ENCODE measurements around the gene AMPD1. TPM values are rescaled to one million over a fixed set of nuclear protein-coding genes. Genes with fewer than 3 reads are reported as not detected.

Gene AMPD1
- total RNA-seq, 5 donors from 2014 or later (not counting 1 experiment from before 2014, with no cell fraction given) = 0.33 TPM; not detected in 4

GRCh38 chr1:114648503-114648902 is 46.8 kb downstream of the AMPD1 start:
- peaks cover 0 to 3% of the 10 kb centered on the region in 2 experiments for H3K27me3 ChIP-seq (replicated peaks in 1 of 2; ENCODE audit: control insufficient read depth in 2 of 2, extremely low read depth in 1 of 2, insufficient read depth in 2 of 2, low read length in 1 of 2)
- Mint-ChIP-seq H3K36me3 (no peaks in the 10 kb centered on the region), H3K4me1 (no peaks in the 10 kb centered on the region), H3K27me3 (peaks cover 0 to 3% of the 10 kb centered on the region in 2 donors), H3K9me3 (no peaks in the 10 kb centered on the region), H3K27ac (no peak overlapping the region), H3K4me3 (no peak overlapping the region)
- DNase-seq = no peak
- POLR2A ChIA-PET = interaction anchor here (0.6 to 0.7 kb wide), 2 partner anchors 92 to 1758 kb away, joined by 3 to 4 read pairs; no protein-coding TSS in a partner anchor
- WGBS (ENCODE audit: insufficient coverage) = no CpG with 5 or more reads among the region's 1 CpG
- H3K27ac ChIP-seq (ENCODE audit: low read length) = no peak overlapping the region
- H3K9me3 ChIP-seq = no peaks in the 10 kb centered on the region
- no peak for ATAC-seq (replicated peaks in 1 of 4)
- CTCF ChIA-PET = interaction anchor here in 1 of 2 donors (0.7 kb wide), 1 partner anchor 453 kb away, joined by 3 read pairs; no protein-coding TSS in a partner anchor
- no peak overlapping the region for H3K4me3 ChIP-seq (ENCODE audit: control insufficient read depth in 1 of 2, extremely low read depth in 1 of 2, low read length in 1 of 2)
- H3K4me1 ChIP-seq (ENCODE audit: control insufficient read depth in 1 of 2, extremely low read depth in 1 of 2, insufficient read depth in 2 of 2, low read length in 2 of 2) = no peaks in the 10 kb centered on the region
- H3K36me3 ChIP-seq (ENCODE audit: control insufficient read depth in 2 of 2, extremely low read depth in 1 of 2, insufficient read depth in 1 of 2, low read length in 1 of 2) = no peaks in the 10 kb centered on the region

GRCh38 chr1:114641377-114641776 is 54.0 kb downstream of the AMPD1 start:
- H3K27ac Mint-ChIP-seq = no peak overlapping the region
- ChIA-PET CTCF (interaction anchor here in 1 of 2 donors (0.6 kb wide), 1 partner anchor 838 kb away, joined by 3 read pairs; no protein-coding TSS in a partner anchor), POLR2A (interaction anchor here in 1 of 2 donors (0.6 kb wide), 1 partner anchor 69 kb away, joined by 4 read pairs; no protein-coding TSS in a partner anchor)
- Histone ChIP-seq H3K4me1 (ENCODE audit: control insufficient read depth in 1 of 2, extremely low read depth in 1 of 2, insufficient read depth in 2 of 2, low read length in 2 of 2) (no peaks in the 10 kb centered on the region), H3K4me3 (ENCODE audit: control insufficient read depth in 1 of 2, extremely low read depth in 1 of 2, low read length in 1 of 2) (no peak overlapping the region), H3K36me3 (ENCODE audit: control insufficient read depth in 2 of 2, extremely low read depth in 1 of 2, insufficient read depth in 1 of 2, low read length in 1 of 2) (no peaks in the 10 kb centered on the region), H3K27ac (ENCODE audit: low read length) (no peak overlapping the region), H3K27me3 (replicated peaks in 1 of 2; ENCODE audit: control insufficient read depth in 2 of 2, extremely low read depth in 1 of 2, insufficient read depth in 2 of 2, low read length in 1 of 2) (no peaks in the 10 kb centered on the region), H3K9me3 (no peaks in the 10 kb centered on the region)
- WGBS (ENCODE audit: insufficient coverage) = 60% methylated on average over 1 of the region's 2 CpGs
- H3K4me3 Mint-ChIP-seq = no peak overlapping the region
- ATAC-seq (replicated peaks in 1 of 4) (no peak), DNase-seq (no peak)
- no peaks in the 10 kb centered on the region for H3K36me3 Mint-ChIP-seq
- H3K9me3 Mint-ChIP-seq = no peaks in the 10 kb centered on the region
- no peaks in the 10 kb centered on the region for H3K4me1 Mint-ChIP-seq
- peaks cover 0 to 11% of the 10 kb centered on the region in 2 donors for H3K27me3 Mint-ChIP-seq

GRCh38 chr1:114638910-114639309 is 56.4 kb downstream of the AMPD1 start:
- ChIA-PET POLR2A (interaction anchor here in 1 of 2 donors (0.7 kb wide), 1 partner anchor 184 kb away, joined by 4 read pairs; no protein-coding TSS in a partner anchor), CTCF (no interaction called here)
- no peaks in the 10 kb centered on the region for H3K4me1 ChIP-seq (ENCODE audit: control insufficient read depth in 1 of 2, extremely low read depth in 1 of 2, insufficient read depth in 2 of 2, low read length in 2 of 2)
- no peak overlapping the region for H3K4me3 ChIP-seq (ENCODE audit: control insufficient read depth in 1 of 2, extremely low read depth in 1 of 2, low read length in 1 of 2)
- no peaks in the 10 kb centered on the region for H3K36me3 ChIP-seq (ENCODE audit: control insufficient read depth in 2 of 2, extremely low read depth in 1 of 2, insufficient read depth in 1 of 2, low read length in 1 of 2)
- Mint-ChIP-seq H3K4me3 (no peak overlapping the region), H3K27me3 (peaks cover 3 to 13% of the 10 kb centered on the region in 2 donors), H3K4me1 (no peaks in the 10 kb centered on the region), H3K36me3 (no peaks in the 10 kb centered on the region), H3K9me3 (no peaks in the 10 kb centered on the region), H3K27ac (no peak overlapping the region)
- DNase-seq (no peak), ATAC-seq (replicated peaks in 1 of 4) (no peak)
- WGBS (ENCODE audit: insufficient coverage) = no CpG with 5 or more reads among the region's 3 CpGs
- H3K9me3 ChIP-seq = no peaks in the 10 kb centered on the region
- H3K27ac ChIP-seq (ENCODE audit: low read length) = no peak overlapping the region
- no peaks in the 10 kb centered on the region for H3K27me3 ChIP-seq (replicated peaks in 1 of 2; ENCODE audit: control insufficient read depth in 2 of 2, extremely low read depth in 1 of 2, insufficient read depth in 2 of 2, low read length in 1 of 2)

- no peak overlapping the region for H3K4me3 ChIP-seq (ENCODE audit: control insufficient read depth in 1 of 2, extremely low read depth in 1 of 2, low read length in 1 of 2)
- POLR2A ChIA-PET = no interaction called here
These were observed 62.9 kb downstream of the AMPD1 start for GRCh38 chr1:114632427-114632826.

GRCh38 chr1:114627107-114627506 is 68.2 kb downstream of the AMPD1 start:
- Histone ChIP-seq H3K27ac (ENCODE audit: low read length) (no peak overlapping the region), H3K4me3 (ENCODE audit: control insufficient read depth in 1 of 2, extremely low read depth in 1 of 2, low read length in 1 of 2) (no peak overlapping the region), H3K9me3 (no peaks in the 10 kb centered on the region), H3K27me3 (replicated peaks in 1 of 2; ENCODE audit: control insufficient read depth in 2 of 2, extremely low read depth in 1 of 2, insufficient read depth in 2 of 2, low read length in 1 of 2) (no peaks in the 10 kb centered on the region), H3K4me1 (ENCODE audit: control insufficient read depth in 1 of 2, extremely low read depth in 1 of 2, insufficient read depth in 2 of 2, low read length in 2 of 2) (no peaks in the 10 kb centered on the region), H3K36me3 (ENCODE audit: control insufficient read depth in 2 of 2, extremely low read depth in 1 of 2, insufficient read depth in 1 of 2, low read length in 1 of 2) (no peaks in the 10 kb centered on the region)
- H3K9me3 Mint-ChIP-seq = peaks cover 0 to 3% (median 0%) of the 10 kb centered on the region in 3 donors
- no peak overlapping the region for H3K4me3 Mint-ChIP-seq
- ChIA-PET POLR2A (no interaction called here), CTCF (interaction anchor here (0.6 kb wide), 2 partner anchors 44 to 488 kb away, joined by 3 to 4 read pairs; no protein-coding TSS in a partner anchor)
- no peak overlapping the region for H3K27ac Mint-ChIP-seq
- peaks cover 16 to 25% of the 10 kb centered on the region in 2 donors for H3K27me3 Mint-ChIP-seq
- no peak for ATAC-seq (replicated peaks in 1 of 4)
- no peaks in the 10 kb centered on the region for H3K4me1 Mint-ChIP-seq
- no peak for DNase-seq
- 20% methylated on average over 1 of the region's 2 CpGs for WGBS (ENCODE audit: insufficient coverage)
- no peaks in the 10 kb centered on the region for H3K36me3 Mint-ChIP-seq

More at GRCh38 chr1:114632427-114632826, 62.9 kb downstream of the AMPD1 start:
- Mint-ChIP-seq H3K27me3 (peaks cover 19 to 32% of the 10 kb centered on the region in 2 donors), H3K4me1 (no peaks in the 10 kb centered on the region), H3K4me3 (no peak overlapping the region), H3K9me3 (peaks cover 0 to 4% (median 0%) of the 10 kb centered on the region in 3 donors), H3K27ac (no peak overlapping the region), H3K36me3 (no peaks in the 10 kb centered on the region)
- no peaks in the 10 kb centered on the region for H3K9me3 ChIP-seq
- no peaks in the 10 kb centered on the region for H3K4me1 ChIP-seq (ENCODE audit: control insufficient read depth in 1 of 2, extremely low read depth in 1 of 2, insufficient read depth in 2 of 2, low read length in 2 of 2)
- ATAC-seq (replicated peaks in 1 of 4) = no peak
- CTCF ChIA-PET = no interaction called here
- no peak for DNase-seq
- no peaks in the 10 kb centered on the region for H3K27me3 ChIP-seq (replicated peaks in 1 of 2; ENCODE audit: control insufficient read depth in 2 of 2, extremely low read depth in 1 of 2, insufficient read depth in 2 of 2, low read length in 1 of 2)
- H3K27ac ChIP-seq (ENCODE audit: low read length) = no peak overlapping the region
- no peaks in the 10 kb centered on the region for H3K36me3 ChIP-seq (ENCODE audit: control insufficient read depth in 2 of 2, extremely low read depth in 1 of 2, insufficient read depth in 1 of 2, low read length in 1 of 2)

- Histone ChIP-seq H3K4me3 (ENCODE audit: control insufficient read depth in 1 of 2, extremely low read depth in 1 of 2, low read length in 1 of 2) (no peak overlapping the region), H3K27ac (ENCODE audit: low read length) (no peak overlapping the region), H3K27me3 (replicated peaks in 1 of 2; ENCODE audit: control insufficient read depth in 2 of 2, extremely low read depth in 1 of 2, insufficient read depth in 2 of 2, low read length in 1 of 2) (no peaks in the 10 kb centered on the region), H3K4me1 (ENCODE audit: control insufficient read depth in 1 of 2, extremely low read depth in 1 of 2, insufficient read depth in 2 of 2, low read length in 2 of 2) (no peaks in the 10 kb centered on the region), H3K36me3 (ENCODE audit: control insufficient read depth in 2 of 2, extremely low read depth in 1 of 2, insufficient read depth in 1 of 2, low read length in 1 of 2) (no peaks in the 10 kb centered on the region), H3K9me3 (no peaks in the 10 kb centered on the region)
- WGBS (ENCODE audit: insufficient coverage) = no CpG with 5 or more reads among the region's 5 CpGs
- no peak for DNase-seq
- H3K9me3 Mint-ChIP-seq = no peaks in the 10 kb centered on the region
- no peak overlapping the region for H3K27ac Mint-ChIP-seq
- POLR2A ChIA-PET = no interaction called here
- CTCF ChIA-PET = interaction anchor here (0.7 to 0.8 kb wide), 2 partner anchors 29 to 1231 kb away, joined by 3 read pairs; no protein-coding TSS in a partner anchor
- ATAC-seq (replicated peaks in 1 of 4) = no peak
- H3K4me1 Mint-ChIP-seq = no peaks in the 10 kb centered on the region
- peaks cover 3% of the 10 kb centered on the region for H3K36me3 Mint-ChIP-seq
- peaks cover 5% of the 10 kb centered on the region in 2 donors for H3K27me3 Mint-ChIP-seq
- H3K4me3 Mint-ChIP-seq = no peak overlapping the region
These were observed 72.0 kb downstream of the AMPD1 start for GRCh38 chr1:114623364-114623763.

All from T-cell (primary cell).